ENCODE measurements around the gene CTNNA3. TPM values are rescaled to one million over a fixed set of nuclear protein-coding genes. Genes with fewer than 3 reads are reported as not detected.

The CTNNA3 gene
- total RNA-seq, 1 donor from 2014 or later: not detected

DNA sequence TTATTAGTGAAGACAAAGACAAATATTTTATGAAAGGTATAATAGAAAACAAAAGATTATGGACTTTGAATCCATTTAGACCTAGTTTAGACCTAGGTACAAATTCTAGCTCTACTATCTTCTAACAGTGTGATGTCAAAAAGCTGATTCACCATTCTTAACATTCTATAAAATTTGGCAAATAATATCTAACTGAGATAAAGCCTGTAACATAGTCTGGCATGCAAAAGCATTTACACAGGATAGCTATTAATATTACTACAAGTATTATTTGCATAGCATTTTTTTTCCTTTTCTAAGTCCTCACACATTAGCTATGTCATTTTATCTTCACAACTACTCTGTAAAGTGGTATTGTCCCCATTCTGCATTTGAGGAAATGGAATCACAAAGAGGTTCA, 949.7 kb downstream of the CTNNA3 start:
- Mint-ChIP-seq H3K4me3 (no peak overlapping the region), H3K27ac (no peak overlapping the region)
- intact Hi-C loops (cut with micrococcal nuclease): no loop called here

GRCh38 chr10:66744915-66745314, 951.1 kb downstream of the CTNNA3 start:
- Mint-ChIP-seq H3K4me1 (ENCODE audit: low read depth) (no peaks in the 10 kb centered on the region), H3K36me3 (ENCODE audit: low read depth) (no peaks in the 10 kb centered on the region), H3K4me3 (no peak overlapping the region), H3K27ac (no peak overlapping the region), H3K27me3 (ENCODE audit: insufficient read depth) (no peaks in the 10 kb centered on the region), H3K9me3 (no peaks in the 10 kb centered on the region)
- intact Hi-C loops (cut with micrococcal nuclease): no loop called here
- no peak for DNase-seq (ENCODE audit: low spot score)

More for the DNA sequence above, 949.7 kb downstream of the CTNNA3 start:
- Mint-ChIP-seq H3K36me3 (ENCODE audit: low read depth) (no peaks in the 10 kb centered on the region), H3K27me3 (ENCODE audit: insufficient read depth) (no peaks in the 10 kb centered on the region), H3K9me3 (no peaks in the 10 kb centered on the region), H3K4me1 (ENCODE audit: low read depth) (no peaks in the 10 kb centered on the region)
- DNase-seq (ENCODE audit: low spot score): no peak

DNA sequence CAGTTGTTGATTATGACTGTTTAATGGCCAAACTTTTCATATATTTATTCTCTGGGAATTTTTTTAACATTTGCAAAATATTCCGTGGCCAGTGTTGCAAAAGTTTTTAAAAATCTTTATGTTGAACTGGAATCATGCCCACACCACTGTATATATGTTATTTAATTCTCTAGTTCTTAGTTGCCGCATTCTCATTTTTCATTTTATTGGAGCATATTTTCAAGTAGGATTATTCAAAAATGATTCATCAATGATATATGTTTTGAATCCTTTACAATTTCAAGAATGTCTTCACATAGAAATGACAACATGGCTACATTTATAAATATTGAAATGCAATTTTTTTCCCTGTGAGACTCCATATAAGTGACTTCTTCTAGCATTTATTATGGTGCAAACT, 958.8 kb downstream of the CTNNA3 start:
- Mint-ChIP-seq H3K4me3 (no peak overlapping the region), H3K9me3 (no peaks in the 10 kb centered on the region), H3K36me3 (ENCODE audit: low read depth) (no peaks in the 10 kb centered on the region)

DNA sequence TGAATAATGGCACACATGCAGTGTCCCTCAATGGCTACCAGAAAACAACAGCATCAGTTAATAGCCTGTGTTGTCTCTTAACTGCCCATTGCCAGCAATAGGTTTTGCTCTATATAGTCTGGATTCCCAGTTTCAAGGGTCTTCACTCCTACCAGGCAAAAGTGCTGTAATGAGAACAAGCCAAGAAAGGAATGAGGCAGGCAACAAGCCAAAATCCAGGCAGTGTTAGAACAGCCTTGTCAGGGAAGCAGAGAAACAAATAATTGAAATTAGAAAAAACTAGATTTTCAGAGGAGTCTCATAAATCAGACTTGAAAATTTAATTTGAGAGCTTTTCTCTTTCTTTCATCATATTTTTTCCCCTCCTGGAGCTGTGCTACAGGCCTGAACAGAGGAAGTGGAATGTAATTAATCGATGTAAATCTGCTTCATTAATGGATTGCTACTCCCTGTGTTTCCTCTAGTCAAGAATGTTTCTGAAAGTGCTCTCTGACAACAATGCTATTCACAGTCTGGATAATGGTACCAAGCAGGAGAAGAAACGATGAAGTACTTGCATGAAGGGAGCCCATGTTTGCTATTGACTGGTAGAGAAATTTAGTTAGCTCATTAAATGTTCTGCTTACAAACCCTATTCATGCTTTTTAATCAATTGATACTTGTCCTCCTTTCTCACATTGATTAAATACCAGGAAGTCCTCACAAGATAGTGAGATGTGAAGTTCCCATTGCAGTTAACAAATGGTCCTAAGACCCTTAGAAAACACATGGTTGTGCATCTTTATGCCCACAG, 972.2 kb downstream of the CTNNA3 start:
- intact Hi-C loops (cut with micrococcal nuclease): no loop called here
- no peak overlapping the region for H3K27ac Mint-ChIP-seq
- no peak for DNase-seq (ENCODE audit: low spot score)
- H3K4me1 Mint-ChIP-seq (ENCODE audit: low read depth): no peaks in the 10 kb centered on the region
- H3K9me3 Mint-ChIP-seq: no peaks in the 10 kb centered on the region
- H3K27me3 Mint-ChIP-seq (ENCODE audit: insufficient read depth): no peaks in the 10 kb centered on the region
- no peak overlapping the region for H3K4me3 Mint-ChIP-seq
- H3K36me3 Mint-ChIP-seq (ENCODE audit: low read depth): no peaks in the 10 kb centered on the region

More for the DNA sequence above, 958.8 kb downstream of the CTNNA3 start:
- Mint-ChIP-seq H3K27me3 (ENCODE audit: insufficient read depth) (no peaks in the 10 kb centered on the region), H3K4me1 (ENCODE audit: low read depth) (no peaks in the 10 kb centered on the region), H3K27ac (no peak overlapping the region)
- intact Hi-C loops (cut with micrococcal nuclease): no loop called here
- DNase-seq (ENCODE audit: low spot score): no peak

DNA sequence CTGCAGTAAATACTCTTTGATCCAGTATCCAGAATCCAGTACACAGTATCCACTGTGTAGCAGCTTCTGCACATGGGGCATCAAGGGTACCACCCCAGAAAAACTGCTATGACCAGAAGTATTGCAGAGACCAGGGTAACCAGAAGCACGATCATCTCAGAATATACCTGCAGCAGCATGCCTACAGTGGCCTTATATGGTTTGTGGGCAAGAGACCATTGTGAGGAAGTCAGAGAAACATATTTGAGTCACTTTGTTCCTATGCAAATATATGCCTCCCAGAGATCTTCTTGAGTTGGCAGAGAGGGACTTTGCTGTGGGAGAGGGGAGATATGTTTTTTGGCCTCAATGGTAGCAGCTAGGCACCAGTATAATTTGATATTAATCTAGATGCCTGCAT, 976.5 kb downstream of the CTNNA3 start:
- H3K4me1 Mint-ChIP-seq (ENCODE audit: low read depth): no peaks in the 10 kb centered on the region

GRCh38 chr10:66717231-66717981, 978.6 kb downstream of the CTNNA3 start:
- H3K27ac Mint-ChIP-seq: no peak overlapping the region
- no peaks in the 10 kb centered on the region for H3K27me3 Mint-ChIP-seq (ENCODE audit: insufficient read depth)
- intact Hi-C loops (cut with micrococcal nuclease): no loop called here
- no peak for DNase-seq (ENCODE audit: low spot score)
- H3K4me1 Mint-ChIP-seq (ENCODE audit: low read depth): no peaks in the 10 kb centered on the region
- H3K9me3 Mint-ChIP-seq: no peaks in the 10 kb centered on the region
- H3K4me3 Mint-ChIP-seq: no peak overlapping the region
- no peaks in the 10 kb centered on the region for H3K36me3 Mint-ChIP-seq (ENCODE audit: low read depth)

More for the DNA sequence above, 976.5 kb downstream of the CTNNA3 start:
- no peak overlapping the region for H3K4me3 Mint-ChIP-seq
- no peak overlapping the region for H3K27ac Mint-ChIP-seq
- H3K27me3 Mint-ChIP-seq (ENCODE audit: insufficient read depth): no peaks in the 10 kb centered on the region
- intact Hi-C loops (cut with micrococcal nuclease): no loop called here
- H3K36me3 Mint-ChIP-seq (ENCODE audit: low read depth): no peaks in the 10 kb centered on the region
- no peaks in the 10 kb centered on the region for H3K9me3 Mint-ChIP-seq
- no peak for DNase-seq (ENCODE audit: low spot score)

- no peaks in the 10 kb centered on the region for H3K9me3 Mint-ChIP-seq
- no peak overlapping the region for H3K27ac Mint-ChIP-seq
- H3K4me1 Mint-ChIP-seq (ENCODE audit: low read depth): no peaks in the 10 kb centered on the region
- H3K36me3 Mint-ChIP-seq (ENCODE audit: low read depth): no peaks in the 10 kb centered on the region
- intact Hi-C loops (cut with micrococcal nuclease): no loop called here
- no peak overlapping the region for H3K4me3 Mint-ChIP-seq
- H3K27me3 Mint-ChIP-seq (ENCODE audit: insufficient read depth): no peaks in the 10 kb centered on the region
- DNase-seq (ENCODE audit: low spot score): no peak
Measured at GRCh38 chr10:66714741-66715140, 981.3 kb downstream of the CTNNA3 start.

- DNase-seq (ENCODE audit: low spot score): no peak
- Mint-ChIP-seq H3K4me1 (ENCODE audit: low read depth) (no peaks in the 10 kb centered on the region), H3K36me3 (ENCODE audit: low read depth) (no peaks in the 10 kb centered on the region), H3K27me3 (ENCODE audit: insufficient read depth) (no peaks in the 10 kb centered on the region), H3K27ac (no peak overlapping the region), H3K9me3 (no peaks in the 10 kb centered on the region), H3K4me3 (no peak overlapping the region)
- intact Hi-C loops (cut with micrococcal nuclease): no loop called here
Measured at GRCh38 chr10:66713387-66713786, 982.6 kb downstream of the CTNNA3 start.

DNA sequence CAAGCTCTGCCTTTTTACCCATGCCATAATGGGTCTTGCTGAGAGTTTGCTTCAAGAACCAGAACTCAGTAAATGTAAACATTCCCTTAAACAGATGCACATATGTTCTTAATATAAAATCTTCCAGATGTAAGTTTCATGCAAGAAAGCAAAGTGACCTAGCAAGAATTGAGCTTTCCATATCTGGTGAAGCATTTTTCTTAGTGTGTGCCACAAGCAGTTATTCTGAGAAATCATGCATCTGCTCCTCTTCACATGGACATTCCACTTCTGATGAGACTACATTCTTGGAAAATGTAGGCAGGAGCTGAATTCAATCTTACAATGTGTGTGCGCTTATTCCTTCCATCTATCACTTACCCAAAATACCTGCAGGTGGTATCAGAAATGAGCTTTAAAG, 997.9 kb downstream of the CTNNA3 start:
- intact Hi-C loops (cut with micrococcal nuclease): no loop called here
- H3K27ac Mint-ChIP-seq: no peak overlapping the region
- no peaks in the 10 kb centered on the region for H3K4me1 Mint-ChIP-seq (ENCODE audit: low read depth)
- no peaks in the 10 kb centered on the region for H3K36me3 Mint-ChIP-seq (ENCODE audit: low read depth)
- DNase-seq (ENCODE audit: low spot score): no peak
- no peak overlapping the region for H3K4me3 Mint-ChIP-seq
- no peaks in the 10 kb centered on the region for H3K27me3 Mint-ChIP-seq (ENCODE audit: insufficient read depth)
- no peaks in the 10 kb centered on the region for H3K9me3 Mint-ChIP-seq

- Mint-ChIP-seq H3K27ac (no peak overlapping the region), H3K36me3 (ENCODE audit: low read depth) (no peaks in the 10 kb centered on the region), H3K4me1 (ENCODE audit: low read depth) (no peaks in the 10 kb centered on the region), H3K4me3 (no peak overlapping the region), H3K9me3 (no peaks in the 10 kb centered on the region), H3K27me3 (ENCODE audit: insufficient read depth) (no peaks in the 10 kb centered on the region)
- no peak for DNase-seq (ENCODE audit: low spot score)
- intact Hi-C loops (cut with micrococcal nuclease): no loop called here
Measured at GRCh38 chr10:66695046-66695445, 1000.9 kb downstream of the CTNNA3 start.

GRCh38 chr10:66684581-66684980, 1011.4 kb downstream of the CTNNA3 start:
- H3K27ac Mint-ChIP-seq: no peak overlapping the region
- H3K27me3 Mint-ChIP-seq (ENCODE audit: insufficient read depth): no peaks in the 10 kb centered on the region
- intact Hi-C loops (cut with micrococcal nuclease): no loop called here
- DNase-seq (ENCODE audit: low spot score): no peak
- H3K9me3 Mint-ChIP-seq: no peaks in the 10 kb centered on the region
- H3K36me3 Mint-ChIP-seq (ENCODE audit: low read depth): no peaks in the 10 kb centered on the region
- H3K4me1 Mint-ChIP-seq (ENCODE audit: low read depth): no peaks in the 10 kb centered on the region
- no peak overlapping the region for H3K4me3 Mint-ChIP-seq

- no peaks in the 10 kb centered on the region for H3K9me3 Mint-ChIP-seq
- H3K36me3 Mint-ChIP-seq (ENCODE audit: low read depth): no peaks in the 10 kb centered on the region
- intact Hi-C loops (cut with micrococcal nuclease): no loop called here
- no peaks in the 10 kb centered on the region for H3K4me1 Mint-ChIP-seq (ENCODE audit: low read depth)
- H3K4me3 Mint-ChIP-seq: no peak overlapping the region
- H3K27me3 Mint-ChIP-seq (ENCODE audit: insufficient read depth): no peaks in the 10 kb centered on the region
- H3K27ac Mint-ChIP-seq: no peak overlapping the region
- no peak for DNase-seq (ENCODE audit: low spot score)
Measured at GRCh38 chr10:66680886-66681285, 1015.1 kb downstream of the CTNNA3 start.

- H3K9me3 Mint-ChIP-seq: no peaks in the 10 kb centered on the region
- no peak overlapping the region for H3K27ac Mint-ChIP-seq
- H3K36me3 Mint-ChIP-seq (ENCODE audit: low read depth): no peaks in the 10 kb centered on the region
- no peaks in the 10 kb centered on the region for H3K27me3 Mint-ChIP-seq (ENCODE audit: insufficient read depth)
- no peak overlapping the region for H3K4me3 Mint-ChIP-seq
- intact Hi-C loops (cut with micrococcal nuclease): no loop called here
- no peak for DNase-seq (ENCODE audit: low spot score)
- no peaks in the 10 kb centered on the region for H3K4me1 Mint-ChIP-seq (ENCODE audit: low read depth)
Measured at GRCh38 chr10:66678521-66678920, 1017.5 kb downstream of the CTNNA3 start.

Measured in activated T-helper 1 cell treated with anti-CD3 and anti-CD28 coated beads, Interleukin-12 subunit alpha, Interleukin-12 subunit beta, Interleukin-2, Interleukin-4 antibody, amounts not matched to agents 30 ng/mL and 10 ng/mL and 1 ng/mL, durations not matched to agents 14 hours and 24 hours and 36 hours (primary cell).